Articular chondrocyte of knee joint (primary cell): ENCODE measurements around the gene SMTNL2. TPM values are rescaled to one million over a fixed set of nuclear protein-coding genes. Genes with fewer than 3 reads are reported as not detected.

Experiments
- small RNA-seq: library from RNA; depleted of rRNA; stranded (forward); fragments of <200 nt; gene quantifications from one replicate; pipeline ENCODE3, GENCODE V24; 2012
- total RNA-seq: library from RNA; depleted of rRNA; stranded (reverse); fragments of >200 nt; gene quantifications from 2 replicates; pipeline ENCODE4 v1.2.3, GENCODE V29; 2012

Gene SMTNL2
- not detected in 2 replicates for total RNA-seq

GRCh38 chr17:4584101-4584916 is at the start of gene SMTNL2:
Gene SMTNL2 (plus strand): TSS chr17:4584529. CDS start chr17:4584606, 77 bp downstream.

GRCh38 chr17:4554997-4555799 is 29.1 kb upstream of the SMTNL2 start, which contains the start of gene MYBBP1A:
Gene MYBBP1A (minus strand): TSS chr17:4555384. CDS start chr17:4555324, 60 bp downstream.

GRCh38 chr17:4560421-4560820 is 23.9 kb upstream of the SMTNL2 start, which contains the start of gene GGT6:
Gene GGT6 (minus strand): TSS chr17:4560577. CDS start chr17:4560521, 56 bp downstream.

GRCh38 chr17:4641297-4642195 is 57.2 kb downstream of the SMTNL2 start, which contains the start of gene ALOX15:
Gene ALOX15 (minus strand): TSS chr17:4641678. CDS start chr17:4641651, 27 bp downstream.

Small RNA genes lying within 50 kb of the gene (small RNA-seq; reads per million reads assigned to genes)
- not detected for gene RNU6-955P

Other genes starting within 250 kb of the SMTNL2 start
- gene UBE2G1, start 217.9 kb upstream of the SMTNL2 start, total RNA-seq = 44.9 and 45.0 TPM in 2 replicates
- not detected in 2 replicates for gene SPNS3, start 150.6 kb upstream of the SMTNL2 start, total RNA-seq
- 0.65 and 1.3 TPM in 2 replicates for gene SPNS2, start 85.6 kb upstream of the SMTNL2 start, total RNA-seq
- gene MYBBP1A, start 29.1 kb upstream of the SMTNL2 start, total RNA-seq = 36.4 and 48.7 TPM in 2 replicates
- gene GGT6, start 24.0 kb upstream of the SMTNL2 start, total RNA-seq = not detected in 2 replicates
- gene ALOX15, start 57.1 kb downstream of the SMTNL2 start, total RNA-seq = not detected in 2 replicates
- gene PELP1, start 119.6 kb downstream of the SMTNL2 start, total RNA-seq = 16.2 and 21.5 TPM in 2 replicates
- 5.5 and 5.8 TPM in 2 replicates for gene ARRB2, start 126.1 kb downstream of the SMTNL2 start, total RNA-seq
- gene MED11, start 146.9 kb downstream of the SMTNL2 start, total RNA-seq = 12.1 and 13.9 TPM in 2 replicates
- 0.65 TPM in 2 replicates for gene ZMYND15, start 155.3 kb downstream of the SMTNL2 start, total RNA-seq
- 9.7 and 11.0 TPM in 2 replicates for gene CXCL16, start 155.4 kb downstream of the SMTNL2 start, total RNA-seq
- gene TM4SF5, start 187.4 kb downstream of the SMTNL2 start, total RNA-seq = not detected in 2 replicates
- 0.26 and 1.6 TPM in 2 replicates for gene VMO1, start 201.8 kb downstream of the SMTNL2 start, total RNA-seq
- gene GLTPD2, start 204.4 kb downstream of the SMTNL2 start, total RNA-seq = not detected in 2 replicates
- gene PSMB6, start 211.6 kb downstream of the SMTNL2 start, total RNA-seq = 106 and 116 TPM in 2 replicates
- 17.4 and 18.2 TPM in 2 replicates for gene PLD2, start 222.6 kb downstream of the SMTNL2 start, total RNA-seq
- gene MINK1, start 248.8 kb downstream of the SMTNL2 start, total RNA-seq = 32.3 and 32.4 TPM in 2 replicates